Stimulated activated CD8-positive, alpha-beta memory T cell treated with anti-CD3 and anti-CD28 coated beads, Interleukin-7, amount 100 ng/mL, for 48 hours (primary cell): ENCODE measurements around the gene SMC4.
"Not testable (repeated sequence)": the region's sequence is repeated elsewhere in the genome, so short reads cannot be mapped to it uniquely, and the experiment has no call there.

ENCODE experiments used
- DNase-seq, 2 donors: peaks; one replicate each; pipeline ENCODE4 v3.0.0-alpha.2; 2020; ENCODE audit warnings: low read depth in 1 of 2; ENCODE audit errors: extremely low read depth in 1 of 2

Gene SMC4

DNA sequence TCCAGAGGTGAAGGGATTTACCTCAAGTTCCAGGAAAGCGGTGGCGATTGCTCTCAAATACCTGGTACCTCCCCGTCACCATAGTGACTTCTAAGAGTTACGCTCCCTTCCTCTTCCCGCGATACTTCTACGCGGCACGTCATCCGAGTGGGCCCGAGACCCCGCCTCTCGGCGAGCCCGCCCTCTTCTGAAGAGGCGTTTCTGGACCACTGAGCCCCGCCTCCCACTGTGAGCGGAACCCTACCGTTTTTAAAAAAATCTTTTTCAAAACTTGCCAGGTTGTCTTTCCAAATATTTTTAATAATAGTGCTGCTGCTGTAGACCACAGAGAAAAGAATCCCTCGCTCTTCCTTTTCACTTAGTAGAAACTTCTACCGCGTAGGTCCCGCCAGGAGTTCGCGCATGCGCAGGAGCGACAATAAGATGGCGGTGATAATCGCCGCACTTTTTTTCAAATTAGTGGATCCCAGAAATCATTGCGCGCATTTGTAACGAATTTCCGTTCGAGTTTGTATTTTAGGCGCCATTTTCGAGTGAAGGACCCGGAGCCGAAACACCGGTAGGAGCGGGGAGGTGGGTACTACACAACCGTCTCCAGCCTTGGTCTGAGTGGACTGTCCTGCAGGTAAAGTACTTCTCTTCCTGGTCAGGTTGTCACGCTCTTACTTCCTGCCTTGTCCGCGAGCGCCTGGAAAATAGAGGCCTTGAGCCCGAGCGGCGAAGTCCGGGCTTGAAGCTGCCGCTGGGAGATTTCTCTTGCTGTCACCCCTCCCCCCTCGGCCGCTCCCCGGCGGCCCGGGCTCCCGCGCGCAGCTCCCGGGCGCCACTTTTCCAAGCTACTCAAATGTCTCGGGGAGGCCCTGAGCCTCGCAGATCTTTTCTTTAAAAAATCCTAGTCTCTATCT, at the start of gene SMC4, which contains the start of gene IFT80:
Gene SMC4, plus strand, starts transcription at position 526 of the 905 bp plus-strand sequence. CDS start 1,177 bp downstream, outside the sequence.
Gene IFT80, minus strand, starts transcription at position 101 of the 905 bp plus-strand sequence. CDS start 14,625 bp downstream, outside the sequence.
- DNase-seq: peak; percentile 82 to 91

DNA sequence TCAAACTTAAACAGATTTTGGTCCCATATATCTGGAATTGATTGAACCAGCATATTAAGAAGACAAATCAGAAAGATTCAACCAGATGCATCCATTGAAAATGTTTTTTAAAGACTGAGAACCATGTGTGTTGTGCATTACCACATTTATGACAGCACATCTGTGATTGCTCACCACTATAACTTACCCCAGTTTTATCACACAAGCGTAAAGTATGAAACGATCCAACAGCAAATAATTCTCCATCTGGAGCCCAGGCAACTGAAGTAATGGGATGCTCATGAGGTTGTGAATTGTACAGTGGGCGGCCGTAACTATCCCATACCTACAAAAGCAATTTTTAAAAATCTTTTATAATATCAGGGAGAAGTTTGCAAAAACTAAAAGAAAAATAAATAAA, 43.6 kb upstream of the SMC4 start:
- no peak for DNase-seq

DNA sequence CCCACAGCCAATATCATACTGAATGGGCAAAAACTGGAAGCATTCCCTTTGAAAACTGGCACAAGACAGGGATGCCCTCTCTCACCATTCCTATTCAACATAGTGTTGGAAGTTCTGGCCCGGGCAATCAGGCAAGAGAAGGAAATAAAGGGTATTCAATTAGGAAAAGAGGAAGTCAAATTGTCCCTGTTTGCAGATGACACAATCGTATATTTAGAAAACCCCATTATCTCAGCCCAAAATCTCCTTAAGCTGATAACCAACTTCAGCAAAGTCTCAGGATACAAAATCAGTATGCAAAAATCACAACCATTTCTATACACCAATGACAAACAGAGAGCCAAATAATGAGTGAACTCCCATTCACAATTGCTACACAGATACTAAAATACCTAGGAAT, 36.6 kb upstream of the SMC4 start:
- DNase-seq: not testable (repeated sequence)

DNA sequence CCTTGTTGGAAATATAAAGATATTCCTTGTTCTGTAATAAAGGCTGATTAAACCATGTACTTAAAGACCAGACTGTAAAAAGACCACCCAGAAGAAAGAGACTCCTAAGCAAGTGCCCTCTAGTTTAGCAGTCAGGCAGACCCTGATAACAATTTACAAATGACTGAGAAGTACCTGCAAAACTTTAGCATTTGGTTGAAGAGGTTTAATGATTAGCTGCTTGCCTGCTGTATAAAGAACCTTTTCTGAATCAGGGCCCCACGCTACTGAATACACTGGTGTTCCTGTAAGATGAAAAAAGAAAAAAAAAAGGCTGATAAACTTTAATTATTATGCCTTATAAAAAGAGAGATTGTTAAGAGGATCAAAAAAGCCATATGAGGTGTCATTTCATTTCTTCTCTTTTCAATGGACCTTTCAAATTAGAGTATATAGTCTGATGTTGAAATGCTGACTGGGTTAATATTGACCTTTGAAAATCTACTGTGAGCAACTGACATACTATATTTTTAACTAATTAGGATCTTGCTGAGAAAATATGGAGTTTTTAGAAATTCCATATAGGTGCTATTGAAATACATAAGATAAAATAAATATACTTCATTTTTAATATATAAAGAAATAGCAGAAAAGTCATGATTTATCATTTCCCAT, 33.5 kb upstream of the SMC4 start:
- no peak for DNase-seq

DNA sequence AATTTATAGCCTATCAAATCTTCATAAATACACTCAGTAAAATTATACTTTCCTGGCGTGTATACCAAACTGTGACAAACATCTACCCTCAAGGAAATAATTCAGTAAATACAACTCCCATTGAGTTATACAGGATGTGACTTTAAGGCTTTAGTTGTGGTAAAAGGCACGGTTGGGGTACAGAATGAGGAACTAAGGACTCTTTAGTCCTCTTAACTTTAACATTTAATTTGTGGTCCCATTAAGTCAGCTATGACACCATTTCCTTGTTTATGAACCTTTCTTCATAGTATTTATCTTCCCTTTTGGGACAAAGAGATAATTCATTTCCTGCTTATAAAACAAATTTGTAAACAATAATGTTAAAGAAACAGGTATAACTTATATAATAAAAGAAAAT, 30.6 kb upstream of the SMC4 start:
- no peak for DNase-seq

DNA sequence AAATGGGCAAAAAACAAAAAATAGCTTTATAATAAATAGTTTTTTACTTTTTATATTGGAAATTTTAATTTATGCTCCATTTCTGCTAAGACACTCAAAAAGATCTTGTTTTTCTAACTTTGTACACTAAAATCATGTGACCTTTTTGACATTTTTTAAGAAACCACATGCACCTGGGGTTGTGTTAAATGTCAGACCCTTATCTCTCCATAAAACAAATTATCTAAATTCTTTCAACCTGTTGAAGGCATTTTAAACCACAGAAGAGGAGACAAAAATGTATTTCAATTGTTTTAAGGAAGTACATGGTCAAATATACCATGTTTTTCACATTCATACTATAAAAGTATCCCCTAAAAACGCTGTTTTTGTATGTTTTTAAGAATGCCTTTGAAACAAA, 29.7 kb upstream of the SMC4 start:
- no peak for DNase-seq

DNA sequence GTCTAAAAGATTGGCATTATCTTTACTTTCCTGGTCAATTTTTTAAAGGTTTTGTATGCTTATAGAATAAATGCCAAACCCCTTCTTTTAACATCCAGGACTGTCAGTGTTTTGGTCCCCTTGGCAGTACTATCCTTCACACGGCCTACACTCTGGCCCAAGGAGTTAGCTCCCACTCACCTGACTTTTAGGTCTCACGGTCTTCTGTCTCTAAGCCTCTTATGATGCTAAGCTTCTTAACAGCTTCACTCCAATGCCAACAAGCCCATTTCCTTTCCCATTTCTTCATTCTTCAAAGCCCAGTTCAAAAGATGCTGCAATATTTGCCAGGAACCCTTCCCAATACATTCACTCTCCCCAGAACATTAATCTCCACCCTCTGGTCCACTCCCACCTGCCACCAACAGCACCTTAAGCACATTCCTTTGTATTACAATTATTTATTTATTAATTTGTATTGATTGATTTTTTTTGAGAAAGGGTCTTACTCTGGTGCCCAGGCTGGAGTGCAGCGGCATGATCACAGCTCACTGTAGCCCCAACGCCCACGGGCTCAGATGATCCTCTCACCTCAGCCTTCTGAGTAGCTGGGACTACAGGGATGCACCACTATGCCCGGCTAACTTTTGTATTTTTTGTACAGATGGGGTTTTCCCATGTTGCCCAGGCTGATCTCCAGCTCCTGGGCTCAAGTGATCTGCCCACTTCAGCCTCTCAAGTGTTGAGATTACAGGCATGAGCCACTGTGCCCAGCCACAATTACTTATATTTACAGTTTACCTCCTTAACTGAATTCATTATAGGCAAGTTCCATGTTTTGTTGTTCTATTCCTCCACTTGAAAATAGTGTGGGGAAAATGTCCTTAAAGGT, 28.2 kb upstream of the SMC4 start:
- DNase-seq: no peak

DNA sequence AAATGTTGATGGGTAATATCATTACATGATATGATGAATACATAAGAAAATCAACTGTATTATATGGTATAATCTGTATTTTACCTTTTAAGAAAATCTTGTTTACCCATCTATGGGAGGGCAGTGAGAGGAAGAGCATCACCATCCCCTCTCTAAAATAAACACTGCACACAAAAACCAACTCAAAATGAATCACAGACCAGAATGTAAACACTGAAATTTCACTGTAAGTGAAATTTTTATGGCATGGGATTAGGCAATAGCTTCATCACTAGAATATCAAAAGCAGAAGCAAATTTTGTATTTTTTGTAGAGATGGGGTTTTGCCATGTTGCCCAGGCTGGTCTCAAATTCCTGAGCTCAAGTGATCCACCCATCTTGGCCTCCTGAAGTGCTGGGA, 26.7 kb upstream of the SMC4 start:
- no peak for DNase-seq

DNA sequence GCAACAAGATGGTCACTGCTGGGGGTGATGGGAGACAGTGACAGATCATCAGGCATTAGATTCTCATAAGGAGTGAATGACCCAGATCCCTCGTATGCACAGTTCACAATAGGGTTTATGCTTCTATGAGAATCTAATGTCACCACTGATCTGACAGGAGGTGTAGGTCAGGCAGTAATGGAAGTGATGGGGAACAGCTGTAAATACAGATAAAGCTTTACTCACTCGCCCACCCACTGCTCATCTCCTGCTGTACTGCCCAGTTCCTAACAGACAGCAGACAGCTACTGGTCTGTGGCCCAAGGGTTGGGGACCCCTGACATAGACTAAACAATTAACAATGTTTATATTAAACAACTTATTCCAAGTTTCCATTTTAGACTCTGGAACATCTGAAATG, 25.8 kb upstream of the SMC4 start:
- DNase-seq: no peak

DNA sequence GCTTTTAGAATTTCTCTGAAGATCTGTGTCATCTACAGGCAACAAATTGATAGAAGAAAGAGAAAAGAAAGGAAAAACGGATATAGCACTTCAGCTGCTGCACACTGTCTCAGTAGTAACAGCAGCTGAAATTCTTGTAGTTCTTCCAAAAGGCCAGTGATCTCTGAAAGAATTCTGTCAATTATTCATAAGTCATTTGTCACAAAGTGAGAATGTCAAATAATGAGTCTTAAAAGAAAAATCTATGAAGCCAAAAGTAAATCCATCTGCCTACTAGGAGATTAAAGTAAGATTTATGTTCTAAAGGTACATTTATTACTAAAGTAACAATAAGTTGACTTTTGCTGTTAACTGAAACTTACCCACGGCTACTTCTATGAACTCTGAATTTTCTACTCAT, 25.0 kb upstream of the SMC4 start:
- DNase-seq: no peak

DNA sequence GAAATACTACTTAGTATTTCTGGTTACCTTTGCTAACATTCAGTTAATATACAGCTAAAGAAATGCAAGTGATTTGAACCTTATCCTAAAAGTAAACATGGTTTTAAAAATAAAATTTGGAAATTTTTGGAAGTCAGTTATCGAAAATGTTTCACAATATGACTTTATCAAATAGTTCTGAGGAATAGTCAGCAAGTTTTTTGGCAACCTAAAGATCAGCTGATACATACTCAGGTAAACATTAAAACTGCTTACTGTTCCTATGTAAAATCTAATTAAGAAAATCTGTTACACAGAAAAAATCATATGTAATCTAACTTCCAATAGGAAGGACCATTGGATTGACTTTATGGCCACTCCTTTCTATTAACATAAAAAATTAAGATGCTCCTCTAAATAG, 24.5 kb upstream of the SMC4 start:
- no peak for DNase-seq

DNA sequence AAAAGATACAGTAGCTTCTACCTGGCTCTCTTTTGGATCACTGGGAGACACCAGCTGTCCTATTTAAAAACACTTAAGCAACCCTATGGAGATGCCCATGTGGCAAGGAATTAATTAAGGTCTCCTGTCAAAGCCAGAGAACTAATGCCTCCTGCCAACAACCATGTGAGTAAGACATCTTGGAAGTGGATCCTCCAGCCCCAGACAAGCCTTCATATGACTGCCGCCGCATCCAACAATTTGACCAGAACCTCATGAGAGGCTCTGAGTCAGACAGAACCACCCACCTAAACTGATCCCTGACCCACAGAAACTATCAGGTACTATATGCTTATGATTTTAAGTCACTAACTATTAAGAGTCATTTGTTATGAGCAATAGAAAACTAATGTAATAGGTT, 22.8 kb upstream of the SMC4 start:
- no peak for DNase-seq

DNA sequence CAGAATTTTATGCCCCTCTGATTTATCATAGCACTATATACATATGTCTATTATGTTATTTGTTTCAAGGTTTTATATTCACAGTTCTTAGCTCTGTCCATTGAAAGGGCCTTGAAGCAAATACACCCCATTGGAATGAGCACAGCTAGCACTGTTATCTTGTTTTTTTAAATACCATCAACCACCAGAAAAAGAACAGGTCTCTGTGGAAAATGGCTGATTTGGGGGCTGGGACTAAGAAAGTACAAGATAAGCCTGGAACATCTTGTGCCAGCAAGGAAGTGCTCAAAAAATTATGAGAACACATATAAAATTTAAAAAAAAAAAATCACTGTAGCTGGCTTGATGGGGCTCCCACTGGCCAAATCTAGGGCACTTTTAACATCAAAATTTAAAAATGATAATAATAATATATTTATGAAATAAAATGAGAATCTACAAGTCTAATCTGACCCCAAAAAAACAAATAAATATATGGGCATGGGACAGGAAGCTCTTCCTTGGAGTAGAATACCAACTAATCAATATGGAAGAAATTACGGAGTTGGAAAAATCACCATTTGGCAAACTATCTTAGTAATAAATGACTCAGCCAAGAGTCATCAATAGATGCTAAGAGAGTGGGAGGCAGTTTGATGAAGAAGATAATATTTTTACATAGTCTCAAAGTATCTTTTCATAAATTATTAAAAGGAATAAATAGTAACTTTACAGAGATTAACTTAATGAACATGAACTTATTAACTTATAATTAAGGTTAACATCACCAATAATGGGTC, 20.9 kb upstream of the SMC4 start:
- DNase-seq: no peak

DNA sequence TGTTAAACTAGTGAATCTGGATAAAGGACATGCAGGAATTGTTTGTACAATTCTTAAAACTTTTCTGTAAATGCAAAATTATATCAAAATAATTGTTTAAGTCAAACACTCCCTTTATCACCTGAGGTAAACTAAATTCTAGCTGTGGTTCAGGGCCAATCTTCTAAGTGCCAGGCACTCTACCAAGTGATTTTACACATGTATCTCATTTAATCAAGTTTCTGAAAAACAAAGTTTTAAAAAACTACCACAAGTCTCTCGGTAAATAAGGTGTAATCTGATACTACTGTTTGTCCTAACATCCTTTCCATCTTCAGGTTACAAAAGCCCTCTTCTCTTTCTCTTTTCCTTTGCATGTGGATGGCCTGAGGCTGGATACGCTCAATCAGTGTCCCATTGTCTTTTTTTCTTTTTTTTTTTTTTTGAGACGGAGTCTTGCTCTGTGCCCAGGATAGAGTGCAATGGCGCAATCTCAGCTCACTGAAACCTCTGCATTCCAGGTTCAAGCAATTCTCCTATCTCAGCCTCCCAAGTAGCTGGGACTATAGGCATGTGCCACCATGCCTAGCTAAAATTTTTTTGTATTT, 19.7 kb upstream of the SMC4 start:
- DNase-seq: no peak

DNA sequence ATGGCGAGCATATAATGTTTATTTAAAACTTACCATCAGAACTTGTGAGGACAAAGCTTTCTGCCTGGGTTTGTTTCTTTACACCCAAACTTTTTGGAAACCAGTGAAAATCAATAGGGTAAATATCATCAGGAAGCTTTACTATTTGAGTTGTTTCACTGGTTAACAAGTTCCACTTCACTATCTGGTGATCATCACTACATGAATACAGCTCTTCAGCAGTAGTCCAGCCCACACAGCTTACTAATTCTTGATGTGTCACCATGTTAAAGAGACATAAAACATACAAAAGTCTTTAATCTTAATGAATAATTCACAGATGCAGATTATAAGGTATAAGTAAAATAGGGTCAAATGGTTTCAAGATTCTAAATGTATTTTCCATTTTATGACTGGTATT, 18.0 kb upstream of the SMC4 start:
- no peak for DNase-seq

DNA sequence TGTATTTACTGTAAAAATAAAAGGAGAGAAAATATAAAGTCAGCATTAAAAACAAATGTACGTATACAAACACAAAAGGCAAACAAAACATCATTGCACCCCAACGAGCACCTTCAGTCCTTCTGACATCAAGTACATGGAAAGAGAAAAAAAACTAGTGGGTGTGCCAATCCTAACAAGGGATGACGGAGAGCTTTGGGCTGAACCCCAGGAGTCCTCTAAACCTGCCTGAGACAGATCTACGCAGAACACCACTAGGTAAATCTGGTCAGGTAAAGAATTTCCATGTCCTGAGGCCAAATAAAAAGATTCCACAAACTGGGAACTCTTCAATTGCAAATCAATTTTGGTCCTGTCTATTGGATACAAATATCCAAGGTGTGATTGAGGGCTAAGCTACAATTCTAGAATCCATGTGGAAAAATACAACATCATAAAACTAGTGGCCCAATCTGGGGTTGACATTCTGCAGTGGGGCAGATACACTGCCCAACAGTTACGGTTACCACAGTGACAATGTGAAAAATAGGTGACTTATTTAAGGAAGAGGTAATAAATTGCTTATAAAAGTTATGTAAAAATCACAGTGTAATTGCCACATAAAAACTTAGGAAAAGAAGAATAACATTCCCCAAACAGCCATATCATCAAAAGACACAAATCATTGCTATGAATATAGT, 14.7 kb upstream of the SMC4 start:
- DNase-seq: no peak

DNA sequence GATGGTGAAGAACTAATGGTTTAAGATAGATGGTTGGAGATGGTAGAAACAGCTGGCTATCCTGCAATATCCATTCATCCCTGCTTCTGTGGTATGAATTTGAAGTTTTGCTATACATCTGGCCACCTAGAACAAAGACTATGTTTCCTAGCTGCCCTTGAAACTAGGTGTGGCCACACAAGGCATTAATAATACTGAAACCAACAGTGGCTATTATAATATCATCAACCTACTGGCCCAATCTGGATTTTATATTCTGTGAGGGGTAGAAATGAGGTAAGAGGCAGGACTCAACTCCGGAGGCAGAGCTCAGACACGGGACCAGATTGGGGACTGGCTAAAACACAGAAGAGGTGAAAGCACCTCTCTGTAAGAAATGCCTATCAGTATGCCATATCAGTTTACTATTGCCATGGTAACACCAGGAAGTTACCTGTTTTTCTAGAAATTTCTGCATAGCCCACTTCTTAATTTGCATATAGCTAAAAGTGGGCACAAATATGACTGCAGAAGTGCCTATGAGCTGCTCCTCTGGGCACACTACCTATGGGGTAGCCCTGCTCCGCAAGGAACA, 8.8 kb upstream of the SMC4 start:
- DNase-seq: no peak

DNA sequence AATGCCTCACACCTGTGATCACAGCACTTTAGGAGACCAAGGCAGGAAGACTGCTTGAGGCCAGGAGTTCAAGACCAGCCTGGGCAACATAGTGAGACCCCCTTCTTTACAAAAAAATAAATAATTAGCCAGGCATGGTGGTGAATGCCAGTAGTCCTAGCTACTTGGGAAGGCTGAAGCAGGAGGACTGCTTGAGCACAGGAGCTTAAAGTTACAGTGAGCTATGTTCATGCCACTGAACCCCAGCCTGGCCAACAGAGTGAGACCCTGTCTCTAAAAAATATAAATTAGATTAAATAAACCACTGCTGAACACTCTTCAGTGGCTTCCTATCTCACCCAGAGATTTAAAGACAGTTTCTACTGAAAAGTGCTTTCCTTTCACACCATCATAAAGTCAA, 6.7 kb upstream of the SMC4 start:
- DNase-seq: no peak

DNA sequence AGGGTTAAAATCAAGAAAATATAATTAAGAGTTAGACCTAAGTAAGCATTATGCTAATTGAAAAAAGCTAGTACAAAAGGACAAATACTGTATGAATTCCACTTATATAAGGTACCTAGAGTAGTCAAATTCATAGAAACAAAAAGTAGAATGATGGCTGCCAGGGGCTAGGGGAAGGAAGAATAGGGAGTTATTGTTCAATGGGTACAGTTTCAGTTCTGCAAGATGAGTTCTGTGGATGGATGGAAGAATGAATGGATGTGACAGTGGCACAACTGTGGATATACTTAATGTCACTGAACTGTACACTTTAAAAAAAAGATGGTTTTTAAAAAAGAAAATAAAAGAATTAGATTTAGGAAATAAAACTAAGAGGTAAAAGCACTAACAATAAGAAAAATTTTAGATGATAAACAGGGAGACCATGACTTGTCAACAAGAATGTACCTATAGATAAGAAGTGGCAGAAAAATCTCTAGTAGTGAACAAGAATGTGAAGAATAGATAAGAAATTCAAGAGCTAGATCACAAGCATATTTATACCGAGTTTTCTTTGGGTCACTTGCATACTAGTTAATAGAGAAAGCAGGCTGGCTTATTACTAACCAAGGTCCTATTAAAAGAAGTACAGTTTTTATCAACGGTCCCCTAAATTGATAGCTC, 6.0 kb upstream of the SMC4 start:
- no peak for DNase-seq
